NCI-H1930 (cell line): ENCODE measurements around the gene ARPC2.

ENCODE experiments used
- DNase-seq, 2 experiments: peaks; one replicate each; lab custom pipeline; 2025; lab: John Stamatoyannopoulos, UW

The ARPC2 gene

GRCh38 chr2:218217360-218218267 lies 625 bp downstream of the ARPC2 start:
- DNase-seq, result peak in 1 of 2 experiments; percentile 4

GRCh38 chr2:218218268-218219185 lies 1.5 kb downstream of the ARPC2 start:
- no peak for DNase-seq

- no peak for DNase-seq
Measured at GRCh38 chr2:218219934-218220333, 2.9 kb downstream of the ARPC2 start.

GRCh38 chr2:218221000-218221399 lies 4.0 kb downstream of the ARPC2 start:
- DNase-seq, result no peak

GRCh38 chr2:218223046-218223445 lies 6.1 kb downstream of the ARPC2 start:
- no peak for DNase-seq

GRCh38 chr2:218224186-218224585 lies 7.2 kb downstream of the ARPC2 start:
- DNase-seq, result no peak

- DNase-seq, result no peak
Measured at GRCh38 chr2:218226903-218227302, 9.9 kb downstream of the ARPC2 start.

GRCh38 chr2:218228366-218229090 lies 11.5 kb downstream of the ARPC2 start:
- DNase-seq, result no peak

- no peak for DNase-seq
Measured at GRCh38 chr2:218229239-218229638, 12.2 kb downstream of the ARPC2 start.

- DNase-seq, result no peak
Measured at GRCh38 chr2:218229851-218230250, 12.9 kb downstream of the ARPC2 start.

GRCh38 chr2:218230882-218231281 lies 13.9 kb downstream of the ARPC2 start:
- no peak for DNase-seq

- DNase-seq, result no peak
Measured at GRCh38 chr2:218233543-218233942, 16.6 kb downstream of the ARPC2 start.

- DNase-seq, result no peak
Measured at GRCh38 chr2:218234521-218234920, 17.5 kb downstream of the ARPC2 start.

GRCh38 chr2:218235017-218235416 lies 18.0 kb downstream of the ARPC2 start:
- DNase-seq, result no peak

- no peak for DNase-seq
Measured at GRCh38 chr2:218236829-218237228, 19.8 kb downstream of the ARPC2 start.

GRCh38 chr2:218238887-218239286 lies 21.9 kb downstream of the ARPC2 start:
- no peak for DNase-seq

GRCh38 chr2:218244204-218244603 lies 27.2 kb downstream of the ARPC2 start:
- no peak for DNase-seq

GRCh38 chr2:218244665-218245064 lies 27.7 kb downstream of the ARPC2 start:
- DNase-seq, result no peak

- DNase-seq, result no peak
Measured at GRCh38 chr2:218245214-218245613, 28.2 kb downstream of the ARPC2 start.

- DNase-seq, result no peak
Measured at GRCh38 chr2:218249691-218250090, 32.7 kb downstream of the ARPC2 start.

GRCh38 chr2:218252509-218253231 lies 35.7 kb downstream of the ARPC2 start:
- DNase-seq, result no peak
